Activated T-helper 9 cell treated with anti-CD3 and anti-CD28 coated beads, Interleukin-2, amount 50 U/mL, for 16 hours (primary cell): Measurements from ENCODE around the gene YJU2.
"Not testable (repeated sequence)": the region's sequence is repeated elsewhere in the genome, so short reads cannot be mapped to it uniquely, and the experiment has no call there.

ENCODE experiments used
- DNase-seq: peaks from one replicate; pipeline ENCODE4 v3.0.0-alpha.2; 2020; ENCODE audit warnings: low read depth

YJU2 gene

DNA sequence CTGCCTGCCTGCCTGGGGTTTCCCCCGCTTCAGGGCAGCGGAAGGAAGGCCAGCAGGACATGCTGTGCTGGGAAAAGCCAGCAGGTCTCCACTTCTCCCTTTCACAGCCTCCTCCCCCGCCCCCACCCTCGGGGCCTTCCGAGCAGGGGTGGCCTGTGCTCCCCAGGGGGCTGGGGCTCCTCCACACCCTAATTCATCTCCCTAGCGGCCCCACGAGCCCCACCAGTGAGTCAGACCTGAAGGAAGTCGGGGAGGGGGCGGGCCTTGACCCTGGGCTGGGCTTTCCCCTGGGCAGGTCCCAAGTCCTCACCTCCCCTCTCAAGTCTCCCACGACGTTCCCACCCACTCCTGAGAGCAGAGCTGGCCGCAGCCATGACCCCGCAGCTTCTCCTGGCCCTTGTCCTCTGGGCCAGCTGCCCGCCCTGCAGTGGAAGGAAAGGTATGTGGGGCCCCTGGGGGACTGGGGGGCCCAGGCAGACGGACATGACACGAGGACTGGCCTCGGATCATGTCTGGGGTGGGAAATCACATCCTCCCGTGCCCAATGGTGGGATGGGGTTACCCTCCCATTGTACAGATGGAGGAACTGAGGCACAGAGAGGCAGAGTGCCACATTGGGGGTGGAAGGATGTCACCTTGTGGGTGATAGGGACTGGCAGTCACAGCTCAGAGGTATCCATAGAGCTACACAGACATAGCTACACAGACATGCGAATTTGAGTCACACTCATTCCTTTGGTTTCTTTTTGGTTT lies 17.5 kb upstream of the YJU2 start, which contains the start of gene EBI3:
EBI3 (plus strand) TSS at position 345 of the 753 bp plus-strand sequence; CDS start at position 373, 28 bp downstream.
- peak; percentile 41 for DNase-seq

DNA sequence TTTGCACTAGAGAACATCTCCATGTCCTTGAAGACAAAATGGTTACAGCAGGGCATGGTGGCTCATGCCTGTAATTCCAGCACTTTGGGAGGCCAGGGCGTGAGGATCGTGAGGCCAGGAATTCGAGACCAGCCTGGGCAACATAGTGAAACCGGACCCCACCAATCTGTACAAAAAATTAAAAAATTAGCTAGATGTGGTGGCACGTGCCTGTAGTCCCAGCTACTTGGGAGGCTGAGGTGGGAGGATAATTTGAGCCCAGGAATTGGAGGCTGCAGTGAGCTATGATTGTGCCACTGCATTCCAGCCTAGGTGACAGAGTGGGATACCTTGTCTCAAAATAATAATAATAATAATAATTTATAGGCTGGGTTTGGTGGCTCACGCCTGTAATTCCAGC lies 16.6 kb upstream of the YJU2 start:
- not testable (repeated sequence) for DNase-seq

DNA sequence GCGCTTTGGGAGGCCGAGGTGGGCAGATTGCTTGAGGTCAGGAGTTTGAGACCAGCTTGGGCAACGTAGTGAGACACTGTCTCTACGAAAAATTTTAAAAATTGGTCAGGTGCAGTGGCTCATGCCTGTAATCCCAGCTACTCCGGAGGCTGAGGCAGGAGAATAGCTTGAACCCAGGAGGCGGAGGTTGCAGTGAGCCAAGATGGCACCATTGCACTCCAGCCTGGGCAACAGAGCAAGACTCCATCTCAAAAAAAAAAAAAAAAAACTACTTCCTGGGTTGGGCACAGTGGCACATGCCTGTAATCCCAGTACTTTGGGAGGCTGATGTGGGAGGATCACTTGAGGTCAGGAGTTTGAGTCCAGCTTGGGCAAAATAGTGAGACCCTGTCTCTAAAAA lies 15.4 kb upstream of the YJU2 start:
- not testable (repeated sequence) for DNase-seq

DNA sequence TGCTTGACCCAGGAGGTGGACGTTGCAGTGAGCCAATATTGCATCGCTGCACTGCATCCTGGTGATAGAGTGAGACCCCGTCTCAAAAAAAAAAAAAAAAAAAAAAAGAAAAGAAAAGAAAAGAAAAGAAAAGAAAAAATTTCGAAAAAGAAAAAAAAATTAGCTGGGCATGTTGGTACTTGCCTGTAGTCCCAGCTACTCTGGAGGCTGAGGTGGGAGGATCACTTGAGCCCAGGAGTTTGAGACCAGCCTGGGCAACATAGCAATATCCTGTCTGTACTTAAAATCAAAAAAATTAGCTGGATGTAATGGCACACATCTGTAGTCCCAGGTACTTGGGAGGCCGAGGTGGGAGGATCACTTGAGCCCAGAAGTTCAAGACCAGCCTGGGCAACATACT lies 14.7 kb upstream of the YJU2 start:
- not testable (repeated sequence) for DNase-seq

DNA sequence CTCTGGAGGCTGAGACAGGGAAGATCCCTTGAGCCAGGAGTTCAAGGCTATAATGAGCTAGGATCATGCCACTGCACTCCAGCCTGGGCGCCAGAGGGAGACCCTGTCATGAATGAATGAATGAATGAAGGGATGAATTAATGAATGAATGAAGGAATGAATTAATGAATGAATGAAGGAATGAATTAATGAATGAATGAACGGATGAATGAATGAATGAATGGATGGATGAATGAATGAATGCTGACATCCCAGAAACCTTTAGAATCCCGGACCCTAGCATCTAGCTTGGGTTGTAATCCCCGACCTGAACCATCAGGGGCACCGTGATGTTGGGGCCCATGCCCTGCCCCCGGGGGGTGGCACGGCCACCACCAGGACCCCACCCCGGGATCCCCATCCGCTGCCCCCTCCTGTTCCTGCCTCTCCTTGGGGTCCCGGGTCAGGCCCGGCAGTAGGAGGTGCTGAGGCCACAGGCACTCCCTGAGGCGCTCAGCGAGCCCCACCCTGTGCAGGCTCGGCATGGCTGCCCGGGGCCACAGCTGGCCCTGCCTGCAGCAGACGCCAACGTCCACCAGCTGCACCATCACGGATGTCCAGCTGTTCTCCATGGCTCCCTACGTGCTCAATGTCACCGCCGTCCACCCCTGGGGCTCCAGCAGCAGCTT lies 14.1 kb upstream of the YJU2 start:
- DNase-seq: no peak

DNA sequence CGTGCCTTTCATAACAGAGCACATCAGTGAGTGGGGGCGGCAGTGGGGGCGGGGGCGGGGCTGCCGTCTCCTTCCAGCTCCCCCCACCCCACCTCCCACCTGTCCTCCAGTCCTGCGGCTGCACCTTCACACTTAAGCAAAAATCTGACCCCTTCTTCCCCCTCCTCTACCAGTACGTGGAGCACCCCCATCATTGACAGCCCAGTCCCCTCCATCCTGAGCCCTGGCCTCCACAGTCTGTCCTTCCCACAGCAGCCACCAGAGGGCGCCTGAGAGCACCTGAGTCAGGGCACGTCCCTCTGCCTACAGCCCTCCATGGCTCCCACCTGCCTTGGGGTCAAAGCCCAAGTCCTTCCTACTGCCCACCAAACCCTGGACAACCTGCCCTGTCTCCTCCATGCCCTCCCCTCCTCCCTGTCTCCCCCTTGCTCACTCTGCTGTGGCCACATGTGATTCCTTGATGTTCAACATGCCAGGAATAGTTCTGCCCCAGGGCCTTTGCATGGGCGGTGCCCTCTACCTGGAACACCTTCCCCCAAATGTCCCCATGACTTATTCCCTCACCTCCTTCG lies 13.5 kb upstream of the YJU2 start:
- DNase-seq: peak; percentile 55

DNA sequence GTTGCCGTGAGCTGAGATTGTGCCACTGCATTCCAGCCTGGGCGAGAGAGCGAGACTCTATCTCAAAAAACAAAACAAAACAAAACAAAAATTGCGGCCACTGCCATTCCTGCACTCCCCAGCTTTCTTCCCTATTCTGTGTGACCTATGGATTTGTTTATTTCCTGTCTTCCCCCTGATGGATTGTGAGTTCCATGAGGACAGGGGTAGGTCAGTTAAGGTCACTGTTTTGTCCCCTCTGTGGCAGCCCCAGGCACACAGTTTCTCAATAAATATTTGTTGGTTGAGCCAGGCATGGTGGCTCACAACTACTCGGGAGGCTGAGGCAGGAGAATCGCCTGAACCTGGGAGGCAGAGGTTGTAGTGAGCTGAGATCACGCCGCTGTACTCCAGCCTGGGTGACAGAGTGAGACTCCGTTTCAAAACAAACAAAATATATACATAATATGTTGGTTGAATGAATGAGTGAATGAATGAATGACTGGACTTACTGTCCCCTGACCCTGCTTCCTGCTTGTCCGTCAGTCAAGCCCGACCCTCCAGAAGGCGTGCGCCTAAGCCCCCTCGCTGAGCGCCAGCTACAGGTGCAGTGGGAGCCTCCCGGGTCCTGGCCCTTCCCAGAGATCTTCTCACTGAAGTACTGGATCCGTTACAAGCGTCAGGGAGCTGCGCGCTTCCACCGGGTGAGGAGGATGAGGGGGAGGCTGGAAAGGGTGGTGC lies 12.6 kb upstream of the YJU2 start:
- DNase-seq: no peak

DNA sequence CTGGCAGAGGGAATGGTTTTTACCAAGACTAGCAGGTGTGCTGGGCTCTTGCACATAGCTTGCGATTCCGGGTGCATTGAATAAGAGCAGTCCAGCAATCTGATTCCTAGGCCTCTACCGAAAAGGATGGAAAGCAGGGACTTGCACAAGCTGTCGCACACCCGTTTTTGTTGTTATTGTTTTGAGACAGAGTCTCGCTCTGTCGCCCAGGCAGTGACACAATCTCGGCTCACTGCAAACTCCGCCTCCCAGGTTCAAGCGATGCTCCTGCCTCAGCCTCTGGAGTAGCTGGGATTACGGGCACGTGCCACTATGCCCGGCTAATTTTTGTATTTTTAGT lies 12.0 kb upstream of the YJU2 start:
- no peak for DNase-seq

DNA sequence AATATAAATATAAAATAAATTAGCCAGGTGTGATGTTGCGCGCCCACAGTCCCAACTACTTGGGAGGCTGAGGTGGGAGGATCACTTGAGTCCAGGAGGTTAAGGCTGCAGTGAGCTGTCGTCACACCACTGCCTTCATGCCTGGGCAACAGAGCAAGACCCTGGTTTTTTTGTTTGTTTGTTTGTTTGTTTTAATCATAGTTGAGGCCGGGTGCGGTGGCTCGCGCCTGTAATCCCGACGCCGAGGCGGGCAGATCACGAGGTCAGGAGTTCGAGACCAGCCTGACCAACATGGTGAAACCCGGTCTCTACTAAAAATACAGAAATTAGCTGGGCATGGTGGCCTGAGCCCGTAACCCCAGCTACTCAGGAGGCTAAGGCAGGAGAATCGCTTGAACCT lies 9.4 kb upstream of the YJU2 start:
- DNase-seq: not testable (repeated sequence)

DNA sequence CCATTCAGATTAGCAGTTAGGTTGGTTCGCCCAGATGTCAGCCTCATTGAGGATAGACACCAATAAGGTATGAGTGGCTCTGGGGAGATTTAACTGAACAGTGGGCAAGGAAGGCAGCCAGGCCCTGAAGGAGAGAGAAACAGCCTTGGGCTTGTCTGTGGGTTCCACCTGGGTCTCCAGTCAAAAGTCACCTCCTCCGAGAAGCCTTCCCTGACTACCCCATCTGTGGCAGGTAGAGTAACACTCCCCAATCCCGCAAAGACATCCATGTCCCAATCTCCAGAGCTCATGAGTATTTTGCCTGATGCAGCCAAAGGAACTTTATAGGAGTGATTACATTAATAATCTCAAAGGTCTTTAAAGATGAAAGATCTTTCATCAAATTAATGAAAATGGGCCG lies 8.0 kb upstream of the YJU2 start:
- DNase-seq: no peak

DNA sequence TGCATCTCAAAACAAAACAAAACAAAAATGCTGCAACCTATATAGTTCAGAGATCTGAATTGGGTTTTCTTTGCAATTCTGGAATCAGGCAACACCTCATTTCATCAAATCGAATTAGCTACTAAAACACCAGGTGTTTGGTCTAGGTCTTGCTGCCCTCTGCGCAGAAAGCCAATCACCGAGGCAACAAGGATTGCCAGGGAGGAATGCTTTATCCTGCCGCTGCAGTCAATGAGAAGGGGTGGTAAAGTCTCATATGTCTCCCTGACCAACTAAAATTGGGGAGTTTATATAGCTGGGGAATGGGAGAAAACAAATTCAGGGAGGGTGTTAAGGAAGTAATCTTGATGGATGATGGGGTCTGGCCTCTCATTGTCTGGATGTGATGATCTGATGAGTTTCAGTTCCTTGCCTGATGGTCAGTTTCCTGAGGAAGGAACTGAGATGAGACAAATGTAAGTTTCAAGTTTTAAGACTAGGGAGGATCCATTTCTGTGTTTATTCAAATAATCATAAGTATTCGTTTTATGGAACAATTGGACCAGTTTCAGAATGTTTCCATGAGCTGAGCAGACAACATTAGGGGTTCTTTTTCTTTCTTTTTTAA lies 5.0 kb upstream of the YJU2 start:
- DNase-seq: no peak

DNA sequence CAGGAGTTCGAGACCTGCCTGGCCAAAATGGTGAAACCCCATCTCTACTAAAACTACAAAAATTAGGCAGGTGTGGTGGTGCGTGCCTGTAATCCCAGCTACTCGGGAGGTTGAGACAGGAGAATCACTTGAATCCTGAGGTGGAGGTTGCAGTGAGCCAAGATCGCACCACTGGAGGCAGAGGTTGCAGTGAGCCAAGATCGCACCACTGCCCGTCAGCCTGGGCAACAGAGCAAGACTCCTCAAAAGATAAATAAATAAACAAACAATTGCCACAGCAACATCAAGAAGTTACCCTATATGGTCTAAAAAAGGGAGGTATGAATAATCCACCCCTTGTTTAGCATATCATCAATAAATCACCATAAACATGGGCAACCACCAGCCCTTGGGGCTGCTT lies 942 bp upstream of the YJU2 start:
- not testable (repeated sequence) for DNase-seq

DNA sequence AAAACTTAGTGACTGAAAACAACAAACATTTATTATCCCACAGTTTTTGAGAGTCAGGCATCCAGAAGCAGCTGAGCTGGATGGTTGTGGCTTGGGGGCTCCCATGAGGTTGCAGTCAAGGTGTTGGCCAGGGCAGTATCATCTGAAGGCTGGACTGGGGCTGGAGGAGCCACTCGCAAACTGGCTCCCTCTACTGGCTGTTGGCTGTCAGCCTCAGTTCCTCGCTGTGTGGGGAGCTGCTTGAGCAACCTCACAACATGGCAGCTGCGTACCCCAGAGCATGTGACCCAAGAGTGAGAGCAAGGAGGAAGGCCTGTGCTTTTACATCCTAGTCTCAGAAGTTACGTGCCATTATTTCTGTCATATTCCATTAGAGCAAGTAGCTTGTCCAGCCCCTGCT lies 9.7 kb downstream of the YJU2 start:
- no peak for DNase-seq

DNA sequence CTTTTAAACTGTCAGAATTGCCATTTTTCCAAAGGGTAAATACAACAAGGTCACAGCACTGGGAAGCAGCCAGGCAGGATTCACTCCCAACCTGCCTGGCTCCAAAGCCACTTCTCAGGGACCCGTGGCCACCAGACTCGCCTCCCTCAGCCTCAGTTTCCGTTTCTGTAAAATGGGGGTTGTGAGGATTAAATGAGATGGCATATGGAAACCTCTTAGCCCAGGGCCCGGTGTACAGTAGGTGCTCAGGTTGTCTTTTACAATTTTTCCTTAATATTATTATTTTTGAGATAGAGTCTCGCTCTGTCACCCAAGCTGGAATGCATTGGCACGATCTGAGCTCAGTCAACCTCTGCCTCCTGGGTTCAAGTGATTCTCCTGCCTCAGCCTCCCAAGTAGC lies 10.1 kb downstream of the YJU2 start:
- DNase-seq: no peak

DNA sequence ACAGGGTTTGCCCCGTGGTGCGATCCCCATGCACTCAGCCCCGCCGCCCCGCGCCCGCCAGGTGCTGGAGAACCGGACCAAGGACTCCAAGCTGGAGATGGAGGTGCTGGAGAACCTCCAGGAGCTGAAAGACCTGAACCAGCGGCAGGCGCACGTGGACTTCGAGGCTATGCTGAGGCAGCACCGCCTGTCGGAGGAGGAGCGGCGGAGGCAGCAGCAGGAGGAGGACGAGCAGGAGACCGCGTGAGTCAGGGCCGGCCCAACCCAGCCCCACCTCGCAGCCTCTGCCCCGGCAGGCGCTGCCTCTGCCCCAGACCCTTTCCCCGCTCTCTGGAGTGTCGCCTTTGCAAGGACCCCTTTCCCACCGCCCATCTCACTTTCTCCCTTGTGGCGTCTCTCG lies 11.3 kb downstream of the YJU2 start:
- DNase-seq: no peak

DNA sequence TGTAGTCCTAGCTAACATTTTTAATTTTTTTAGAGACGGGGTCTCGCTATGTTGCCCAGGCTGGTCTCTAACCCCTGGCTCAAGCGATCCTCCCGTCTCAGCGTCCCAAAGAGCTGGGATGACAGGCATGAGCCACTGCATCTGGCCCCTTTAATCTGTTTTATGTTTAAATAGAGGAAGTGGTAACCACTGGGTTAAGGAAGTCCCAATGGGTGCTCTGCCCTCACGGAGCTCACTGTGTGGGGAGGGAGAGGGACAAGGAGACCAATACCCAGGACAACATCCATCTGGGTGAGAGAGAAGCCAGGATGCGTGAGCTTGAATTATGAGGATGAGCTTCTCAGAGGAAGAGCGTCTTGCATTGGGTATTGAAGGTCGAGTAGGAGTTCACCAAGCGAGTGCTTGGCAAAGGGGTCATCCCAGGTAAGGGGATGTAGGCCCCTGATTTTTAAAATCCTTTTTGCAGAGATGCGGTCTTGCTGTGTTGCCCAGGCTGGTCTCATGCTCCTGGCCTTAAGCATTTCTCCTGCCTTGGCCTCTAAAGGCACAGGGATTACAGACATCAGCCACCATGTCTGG lies 13.8 kb downstream of the YJU2 start:
- no peak for DNase-seq

DNA sequence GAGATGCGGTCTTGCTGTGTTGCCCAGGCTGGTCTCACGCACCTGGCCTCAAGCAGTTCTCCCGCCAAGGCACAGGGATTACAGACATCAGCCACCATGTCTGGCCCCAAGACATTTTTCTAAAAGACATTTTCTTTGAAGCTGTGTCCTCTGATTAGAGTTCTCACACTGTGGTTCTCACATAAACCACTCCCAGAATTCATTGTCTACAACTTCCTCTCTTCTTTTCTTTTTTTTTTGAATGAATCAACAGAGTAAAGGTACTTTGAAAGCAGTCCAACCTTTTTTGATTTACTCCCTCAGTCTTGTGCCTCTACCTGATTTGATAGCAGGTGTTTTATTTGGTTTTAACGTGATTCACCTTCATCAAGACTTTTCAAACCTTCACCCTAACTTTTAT lies 17.9 kb downstream of the YJU2 start:
- no peak for DNase-seq

DNA sequence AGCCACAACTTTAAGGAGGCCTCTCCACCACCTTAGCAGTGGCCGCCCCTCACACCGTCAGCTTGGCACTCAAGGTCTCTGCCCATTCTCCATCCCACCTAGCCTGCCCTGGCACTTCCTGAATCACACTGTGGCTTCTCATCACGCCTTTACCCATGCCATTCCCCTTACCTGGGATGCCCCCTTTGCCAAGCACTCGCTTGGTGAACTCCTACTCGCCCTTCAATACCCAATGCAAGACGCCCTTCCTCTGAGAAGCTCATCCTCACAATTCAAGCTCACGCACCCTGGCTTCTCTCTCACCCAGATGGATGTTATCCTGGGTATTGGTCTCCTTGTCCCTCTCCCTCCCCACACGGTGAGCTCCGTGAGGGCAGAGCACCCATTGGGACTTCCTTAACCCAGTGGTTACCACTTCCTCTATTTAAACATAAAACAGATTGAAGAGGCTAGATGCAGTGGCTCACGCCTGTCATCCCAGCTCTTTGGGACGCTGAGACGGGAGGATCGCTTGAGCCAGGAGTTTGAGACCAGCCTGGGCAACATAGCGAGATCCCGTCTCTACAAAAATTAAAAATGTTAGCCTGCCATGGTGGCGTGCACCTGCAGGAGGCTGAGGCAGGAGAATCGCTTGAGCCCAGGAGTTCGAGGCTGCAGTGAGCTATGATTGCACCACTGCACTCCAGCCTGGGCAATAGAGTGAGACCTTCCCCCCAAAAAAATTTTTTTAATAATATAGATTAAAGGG lies 19.5 kb downstream of the YJU2 start:
- DNase-seq: no peak

DNA sequence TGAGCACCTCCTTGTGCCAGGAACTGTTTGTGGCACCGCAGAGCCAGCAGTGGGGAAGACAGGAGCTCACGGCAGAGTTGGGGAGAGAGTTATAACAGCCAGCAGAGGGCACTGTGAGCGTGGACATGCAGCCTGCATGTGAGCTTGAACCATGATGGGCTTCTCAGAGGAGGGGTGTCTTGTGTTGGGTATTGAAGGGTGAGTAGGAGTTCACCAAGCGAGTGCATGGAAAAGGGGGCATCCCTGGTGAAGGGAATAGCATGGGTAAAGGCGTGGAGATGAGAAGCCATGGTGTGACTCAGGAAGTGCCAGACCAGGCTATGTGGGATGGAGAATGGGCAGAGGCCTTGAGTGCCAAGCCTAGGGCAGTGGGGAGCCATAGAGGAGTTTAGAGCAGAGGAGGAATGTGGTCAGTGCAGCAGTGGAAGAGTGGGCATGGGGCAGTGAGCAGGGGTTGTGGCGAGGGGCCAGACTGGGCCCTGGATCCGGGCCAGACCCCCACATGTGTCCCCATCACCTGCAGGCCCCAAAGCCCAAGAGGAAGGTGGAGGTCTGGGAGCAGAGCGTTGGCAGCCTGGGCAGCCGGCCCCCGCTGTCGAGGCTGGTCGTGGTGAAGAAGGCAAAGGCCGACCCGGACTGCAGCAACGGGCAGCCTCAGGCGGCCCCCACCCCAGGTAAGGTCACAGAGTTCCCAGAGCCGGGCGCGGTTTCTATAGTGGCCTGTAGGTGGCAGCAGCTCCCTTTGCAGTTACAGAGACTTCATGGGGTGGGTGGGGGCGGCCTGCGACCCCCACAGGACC lies 20.4 kb downstream of the YJU2 start:
- peak; percentile 40 for DNase-seq
